ENCODE results near the gene QKI.

The QKI gene

GRCh38 chr6:163391985-163392384, 22.5 kb upstream of the QKI start:
- Histone ChIP-seq H3K27me3 (ENCODE audit: insufficient read depth, low read depth) (no peaks in the 10 kb centered on the region), H3K27ac (no peak overlapping the region), H3K4me2 (no peak overlapping the region), H3K9ac (no peak overlapping the region), H3K79me2 (ENCODE audit: insufficient read depth, low read depth) (no peaks in the 10 kb centered on the region), H4K20me1 (ENCODE audit: insufficient read depth) (no peaks in the 10 kb centered on the region), H2AFZ (ENCODE audit: low read depth) (no peak overlapping the region), H3K4me3 (IDR thresholded peaks at IDR 0.05; ENCODE audit: insufficient read depth, low read depth, low read length) (no peak overlapping the region), H3K4me1 (ENCODE audit: low read depth, poor library complexity, severe bottlenecking) (no peaks in the 10 kb centered on the region), H3K36me3 (ENCODE audit: insufficient read depth) (no peaks in the 10 kb centered on the region)
- no peak for TF ChIP-seq CTCF (conservative IDR thresholded peaks at IDR 0.05; ENCODE audit: low read depth, low read length)

GRCh38 chr6:163392533-163392932, 22.0 kb upstream of the QKI start:
- Histone ChIP-seq H3K27me3 (ENCODE audit: insufficient read depth, low read depth) (no peaks in the 10 kb centered on the region), H3K36me3 (ENCODE audit: insufficient read depth) (no peaks in the 10 kb centered on the region), H3K4me1 (ENCODE audit: low read depth, poor library complexity, severe bottlenecking) (no peaks in the 10 kb centered on the region), H3K4me2 (no peak overlapping the region), H4K20me1 (ENCODE audit: insufficient read depth) (no peaks in the 10 kb centered on the region), H2AFZ (ENCODE audit: low read depth) (no peak overlapping the region), H3K4me3 (IDR thresholded peaks at IDR 0.05; ENCODE audit: insufficient read depth, low read depth, low read length) (no peak overlapping the region), H3K9ac (no peak overlapping the region), H3K27ac (no peak overlapping the region), H3K79me2 (ENCODE audit: insufficient read depth, low read depth) (no peaks in the 10 kb centered on the region)
- no peak for TF ChIP-seq CTCF (conservative IDR thresholded peaks at IDR 0.05; ENCODE audit: low read depth, low read length)

GRCh38 chr6:163393923-163394322, 20.6 kb upstream of the QKI start:
- Histone ChIP-seq H3K4me3 (IDR thresholded peaks at IDR 0.05; ENCODE audit: insufficient read depth, low read depth, low read length) (no peak overlapping the region), H3K4me2 (no peak overlapping the region), H2AFZ (ENCODE audit: low read depth) (no peak overlapping the region), H3K36me3 (ENCODE audit: insufficient read depth) (no peaks in the 10 kb centered on the region), H3K4me1 (ENCODE audit: low read depth, poor library complexity, severe bottlenecking) (no peaks in the 10 kb centered on the region), H3K27ac (no peak overlapping the region), H3K9ac (no peak overlapping the region), H3K79me2 (ENCODE audit: insufficient read depth, low read depth) (no peaks in the 10 kb centered on the region), H3K27me3 (ENCODE audit: insufficient read depth, low read depth) (no peaks in the 10 kb centered on the region), H4K20me1 (ENCODE audit: insufficient read depth) (no peaks in the 10 kb centered on the region)
- TF ChIP-seq CTCF (conservative IDR thresholded peaks at IDR 0.05; ENCODE audit: low read depth, low read length) = no peak

GRCh38 chr6:163394659-163395058, 19.9 kb upstream of the QKI start:
- no peaks in the 10 kb centered on the region for H3K27me3 ChIP-seq (ENCODE audit: insufficient read depth, low read depth)
- no peak overlapping the region for H3K27ac ChIP-seq
- TF ChIP-seq CTCF (conservative IDR thresholded peaks at IDR 0.05; ENCODE audit: low read depth, low read length) = no peak
- no peaks in the 10 kb centered on the region for H3K36me3 ChIP-seq (ENCODE audit: insufficient read depth)
- H3K4me3 ChIP-seq (IDR thresholded peaks at IDR 0.05; ENCODE audit: insufficient read depth, low read depth, low read length) = no peak overlapping the region
- H3K9ac ChIP-seq = no peak overlapping the region
- no peak overlapping the region for H2AFZ ChIP-seq (ENCODE audit: low read depth)
- H3K4me2 ChIP-seq = no peak overlapping the region
- no peaks in the 10 kb centered on the region for H3K79me2 ChIP-seq (ENCODE audit: insufficient read depth, low read depth)
- no peaks in the 10 kb centered on the region for H3K4me1 ChIP-seq (ENCODE audit: low read depth, poor library complexity, severe bottlenecking)
- no peaks in the 10 kb centered on the region for H4K20me1 ChIP-seq (ENCODE audit: insufficient read depth)
